ENCODE data around the gene SPAG9.

The SPAG9 gene

GRCh38 chr17:51120739-51121619 lies at the start of gene SPAG9:
Gene SPAG9 (minus strand): TSS chr17:51120868. CDS start chr17:51120656, 212 bp downstream.
- DNase-seq, result peak; percentile 86

GRCh38 chr17:51169340-51169739 lies 48.7 kb upstream of the SPAG9 start:
- no peak for DNase-seq

- peak; percentile 47 for DNase-seq
These were observed 46.6 kb upstream of the SPAG9 start for GRCh38 chr17:51166987-51167931.

GRCh38 chr17:51166198-51166986 lies 45.7 kb upstream of the SPAG9 start, which contains the start of gene NME2:
Gene NME2 (plus strand): TSS chr17:51166411. CDS start chr17:51166831, 420 bp downstream.
- peak; percentile 60 for DNase-seq

GRCh38 chr17:51165680-51166197 lies 45.1 kb upstream of the SPAG9 start:
- DNase-seq, result no peak

- no peak for DNase-seq
These were observed 44.4 kb upstream of the SPAG9 start for GRCh38 chr17:51164911-51165679.

GRCh38 chr17:51161541-51161940 lies 40.9 kb upstream of the SPAG9 start:
- no peak for DNase-seq

- no peak for DNase-seq
These were observed 38.9 kb upstream of the SPAG9 start for GRCh38 chr17:51159604-51160003.

GRCh38 chr17:51155416-51155815 lies 34.7 kb upstream of the SPAG9 start:
- no peak for DNase-seq

GRCh38 chr17:51154176-51154575 lies 33.5 kb upstream of the SPAG9 start:
- no peak for DNase-seq

- DNase-seq, result peak; percentile 99
These were observed 32.8 kb upstream of the SPAG9 start, which contains the start of gene NME1 for GRCh38 chr17:51153210-51154072. Gene NME1 (plus strand): TSS chr17:51153559. CDS start chr17:51155655, 2,096 bp downstream.

GRCh38 chr17:51152766-51153209 lies 32.1 kb upstream of the SPAG9 start:
- DNase-seq, result no peak

GRCh38 chr17:51150932-51151331 lies 30.3 kb upstream of the SPAG9 start:
- DNase-seq, result no peak

GRCh38 chr17:51149163-51149562 lies 28.5 kb upstream of the SPAG9 start:
- no peak for DNase-seq

- DNase-seq, result no peak
These were observed 27.0 kb upstream of the SPAG9 start for GRCh38 chr17:51147650-51148049.

- DNase-seq, result no peak
These were observed 23.8 kb upstream of the SPAG9 start for GRCh38 chr17:51144266-51145022.

- no peak for DNase-seq
These were observed 21.9 kb upstream of the SPAG9 start for GRCh38 chr17:51142597-51142996.

GRCh38 chr17:51135956-51136355 lies 15.3 kb upstream of the SPAG9 start:
- DNase-seq, result no peak

GRCh38 chr17:51133365-51133764 lies 12.7 kb upstream of the SPAG9 start:
- DNase-seq, result no peak

- no peak for DNase-seq
These were observed 12.3 kb upstream of the SPAG9 start for GRCh38 chr17:51132964-51133319.
